AG04450 (cell line): ENCODE measurements around the gene RPTOR. TPM values are rescaled to one million over a fixed set of nuclear protein-coding genes. Genes with fewer than 3 reads are reported as not detected.

Source experiments
- CTCF ChIA-PET: fragments of 300-600, 350-600 bp; formaldehyde crosslinking; extraction: SDS; loops from one replicate; lab custom pipeline; 2022; ENCODE audit warnings: antibody characterized with exemption, inconsistent platforms; lab: Charles Lee
- POLR2A ChIA-PET: fragments of 350-600 bp; formaldehyde crosslinking; extraction: SDS; loops from one replicate; lab custom pipeline; 2021; ENCODE audit warnings: antibody characterized with exemption, inconsistent platforms; lab: Yijun Ruan, JAX
- DNase-seq: peaks from one replicate; pipeline ENCODE4 v3.0.0-alpha.2; 2011; ENCODE audit warnings: low read depth, low spot score
- H3K27ac ChIP-seq: one replicate; pipeline ENCODE4 v1.5.1; 2012; ENCODE audit warnings: low read depth, low read length, control low read depth
- H3K27me3 ChIP-seq: one replicate; pipeline ENCODE4 v1.6.0; 2012; ENCODE audit warnings: low read length; ENCODE audit not compliant: control insufficient read depth, insufficient read depth
- H3K4me3 ChIP-seq: 2 replicates; pipeline ENCODE4 v1.5.1; 2011; ENCODE audit warnings: mild to moderate bottlenecking, low read depth, low read length, control low read depth
- H3K9me3 ChIP-seq: 2 replicates; pipeline ENCODE4 v1.5.1; 2012; ENCODE audit warnings: low read length; ENCODE audit not compliant: control insufficient read depth, insufficient read depth
- polyA plus RNA-seq: library from polyadenylated mRNA; depleted of rRNA; stranded (reverse); fragments of >200 nt; gene quantifications from 2 replicates; pipeline ENCODE4 v1.2.3, GENCODE V29; 2011
- TF ChIP-seq, protein P1 (sequence below): IDR thresholded peaks from 2 replicates; pipeline ENCODE4 v1.5.1; 2011; ENCODE audit warnings: low read depth, low read length, control low read depth, inconsistent platforms

Gene RPTOR
- polyA plus RNA-seq, 1 experiment, result 6.2 TPM

DNA sequence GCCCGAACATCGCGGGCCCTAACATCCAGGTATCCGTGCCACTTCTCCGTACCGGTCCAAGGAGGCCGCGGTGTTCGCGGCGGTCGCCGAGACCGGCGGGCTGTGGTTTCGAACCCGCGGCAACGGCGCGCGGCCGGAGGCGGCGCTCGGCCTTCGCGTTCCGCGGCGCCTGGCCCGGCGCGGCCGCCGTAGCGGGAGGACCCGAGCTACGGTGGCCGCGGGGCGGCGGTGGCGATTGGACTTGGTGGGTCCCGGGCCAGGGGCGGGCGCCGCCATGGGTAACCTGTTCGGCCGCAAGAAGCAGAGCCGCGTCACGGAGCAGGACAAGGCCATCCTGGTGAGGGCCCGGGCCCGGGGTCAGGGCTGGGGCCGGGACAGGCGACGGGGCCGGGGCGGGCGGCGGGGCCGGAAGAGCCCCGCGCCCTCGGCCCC lies 447.0 kb downstream of the RPTOR start, which contains the start of gene CHMP6:
Gene CHMP6 (plus strand): TSS at position 197 of the 432 bp plus-strand sequence. CDS start 78 bp downstream, at position 275.
- H3K9me3 ChIP-seq, result no peaks in the 10 kb centered on the region
- TF ChIP-seq, protein P1, sequence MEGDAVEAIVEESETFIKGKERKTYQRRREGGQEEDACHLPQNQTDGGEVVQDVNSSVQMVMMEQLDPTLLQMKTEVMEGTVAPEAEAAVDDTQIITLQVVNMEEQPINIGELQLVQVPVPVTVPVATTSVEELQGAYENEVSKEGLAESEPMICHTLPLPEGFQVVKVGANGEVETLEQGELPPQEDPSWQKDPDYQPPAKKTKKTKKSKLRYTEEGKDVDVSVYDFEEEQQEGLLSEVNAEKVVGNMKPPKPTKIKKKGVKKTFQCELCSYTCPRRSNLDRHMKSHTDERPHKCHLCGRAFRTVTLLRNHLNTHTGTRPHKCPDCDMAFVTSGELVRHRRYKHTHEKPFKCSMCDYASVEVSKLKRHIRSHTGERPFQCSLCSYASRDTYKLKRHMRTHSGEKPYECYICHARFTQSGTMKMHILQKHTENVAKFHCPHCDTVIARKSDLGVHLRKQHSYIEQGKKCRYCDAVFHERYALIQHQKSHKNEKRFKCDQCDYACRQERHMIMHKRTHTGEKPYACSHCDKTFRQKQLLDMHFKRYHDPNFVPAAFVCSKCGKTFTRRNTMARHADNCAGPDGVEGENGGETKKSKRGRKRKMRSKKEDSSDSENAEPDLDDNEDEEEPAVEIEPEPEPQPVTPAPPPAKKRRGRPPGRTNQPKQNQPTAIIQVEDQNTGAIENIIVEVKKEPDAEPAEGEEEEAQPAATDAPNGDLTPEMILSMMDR, result no peak; the same call in 1 of the 2 replicates
- H3K4me3 ChIP-seq, result peak within 1 kb of the TSS; percentile 70
- CTCF ChIA-PET, result interaction anchor here (4.4 kb wide), 1 partner anchor 111 kb away, joined by 36 read pairs; no protein-coding TSS in a partner anchor
- DNase-seq, result peak; percentile 23
- H3K27ac ChIP-seq, result no peak within 1 kb of the TSS
- POLR2A ChIA-PET, result no interaction called here
- no peaks in the 10 kb centered on the region for H3K27me3 ChIP-seq

DNA sequence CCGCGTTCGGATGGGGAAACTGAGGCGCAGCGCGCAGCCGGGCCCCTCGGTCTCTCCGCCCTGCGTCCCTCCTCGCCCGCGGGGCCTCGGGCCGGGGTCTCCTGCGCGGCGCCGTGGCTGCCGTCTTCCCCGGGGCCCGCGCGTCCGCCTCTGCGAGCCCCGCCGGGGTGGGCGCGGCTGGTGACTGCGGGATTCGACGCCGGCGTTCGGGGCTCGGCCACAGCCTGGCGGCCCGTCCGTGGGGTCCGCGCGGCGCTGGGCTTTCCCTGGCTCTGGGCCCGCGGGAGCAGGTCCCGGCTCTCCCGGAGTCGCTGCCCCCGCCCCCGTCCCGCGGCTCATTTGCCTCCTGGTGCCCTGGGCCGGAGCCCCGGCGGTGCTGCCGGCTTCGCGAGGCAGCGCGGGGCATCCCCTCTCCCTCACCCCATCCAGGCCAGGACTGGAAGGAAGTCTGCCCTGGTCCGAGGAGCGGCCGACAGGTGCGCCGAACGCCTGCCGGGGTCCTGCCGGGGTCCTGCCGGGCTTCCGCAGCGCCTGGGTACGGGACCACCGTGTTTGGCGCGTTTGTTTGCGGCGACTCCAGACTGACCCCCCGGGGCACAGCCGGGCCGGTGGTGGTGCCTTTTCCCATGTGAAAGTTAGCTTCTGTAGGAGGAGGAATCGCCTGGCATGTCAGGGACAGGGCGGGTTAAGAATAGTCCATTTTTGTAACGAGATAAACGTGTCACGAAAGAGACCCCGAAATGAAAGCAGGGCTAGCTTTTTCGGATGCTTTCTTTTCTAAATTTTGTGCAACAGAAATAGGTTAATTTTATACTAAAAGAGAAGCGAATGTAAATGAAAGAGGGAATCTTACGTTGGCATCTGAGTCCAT lies 447.7 kb downstream of the RPTOR start:
- Histone ChIP-seq H3K27ac (no peak overlapping the region), H3K27me3 (no peaks in the 10 kb centered on the region), H3K9me3 (no peaks in the 10 kb centered on the region), H3K4me3 (peak overlapping the region; percentile 70)
- ChIA-PET CTCF (interaction anchor here (0.7 kb wide), 1 partner anchor 106 kb away, joined by 4 read pairs; no protein-coding TSS in a partner anchor), POLR2A (interaction anchor here (0.7 kb wide), 1 partner anchor 48 kb away, joined by 3 read pairs; no protein-coding TSS in a partner anchor)
- TF ChIP-seq, protein P1, result no peak
- DNase-seq, result no peak

DNA sequence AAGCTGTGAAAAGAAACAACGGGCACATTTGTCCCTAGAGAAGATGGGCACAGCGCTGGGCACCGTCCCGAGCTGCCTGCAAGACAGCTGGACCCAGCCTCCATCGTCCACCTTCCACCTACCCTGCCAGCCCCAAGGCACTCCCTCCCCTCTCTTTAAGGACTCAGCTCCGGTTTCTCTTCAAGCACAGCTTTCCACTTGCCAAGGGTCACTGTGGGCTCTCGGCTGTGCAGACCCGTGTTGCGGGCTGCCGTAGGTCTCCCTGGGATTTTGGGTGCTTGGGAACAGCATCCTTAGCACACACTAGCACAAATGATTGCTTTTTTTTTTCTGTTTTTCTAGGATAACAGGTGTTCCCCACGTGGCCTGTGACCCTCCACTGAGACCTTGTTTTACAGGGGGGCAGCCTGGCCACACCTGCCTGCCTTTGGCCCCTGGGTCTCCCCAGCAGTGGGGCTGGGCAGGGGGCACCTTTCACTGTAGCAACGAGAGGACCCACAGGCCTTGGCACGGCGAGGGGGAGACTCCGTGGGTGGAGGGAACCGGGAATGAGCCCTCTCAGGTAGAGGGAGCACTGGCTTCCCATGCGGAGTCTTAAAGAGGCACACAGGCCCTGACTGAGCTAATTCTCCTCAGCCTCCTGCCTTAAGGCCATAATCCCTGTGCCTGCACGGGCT lies 448.4 kb downstream of the RPTOR start:
- H3K27ac ChIP-seq, result no peak overlapping the region
- peak overlapping the region; percentile 70 for H3K4me3 ChIP-seq
- TF ChIP-seq, protein P1, result no peak
- H3K27me3 ChIP-seq, result no peaks in the 10 kb centered on the region
- POLR2A ChIA-PET, result interaction anchor here (0.7 kb wide), 1 partner anchor 47 kb away, joined by 3 read pairs; no protein-coding TSS in a partner anchor
- no peaks in the 10 kb centered on the region for H3K9me3 ChIP-seq
- CTCF ChIA-PET, result interaction anchor here (0.6 to 0.7 kb wide), 2 partner anchors 105 to 419 kb away, joined by 3 to 4 read pairs; no protein-coding TSS in a partner anchor
- DNase-seq, result no peak

DNA sequence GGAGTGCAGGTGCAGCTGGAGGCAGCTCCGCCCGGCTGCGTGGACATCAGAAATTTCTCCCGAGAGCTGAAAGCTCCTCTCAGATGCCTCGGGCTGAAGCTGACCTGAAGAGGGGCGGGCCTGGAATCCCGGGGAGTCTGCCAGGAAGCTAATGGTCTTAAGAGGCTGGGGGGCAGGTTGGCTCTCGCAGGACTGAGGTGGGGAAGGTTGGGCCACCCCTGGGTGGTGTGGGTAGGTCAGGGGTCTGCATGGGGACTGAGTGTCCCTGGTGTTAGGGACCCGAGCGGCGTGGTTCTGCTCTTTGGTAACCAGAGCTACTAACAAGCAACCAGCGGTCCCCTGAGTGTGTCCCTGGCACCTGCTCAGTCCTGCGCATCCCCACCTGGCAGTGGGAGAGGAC lies 450.5 kb downstream of the RPTOR start:
- Histone ChIP-seq H3K27ac (no peak overlapping the region), H3K27me3 (no peaks in the 10 kb centered on the region), H3K4me3 (no peak overlapping the region), H3K9me3 (no peaks in the 10 kb centered on the region)
- ChIA-PET CTCF (no interaction called here), POLR2A (no interaction called here)
- TF ChIP-seq, protein P1, result no peak
- no peak for DNase-seq
